IMR-90 (cell line): ENCODE results near the gene ANTXRL. TPM values are rescaled to one million over a fixed set of nuclear protein-coding genes. Genes with fewer than 3 reads are reported as not detected.

Source experiments
- ATAC-seq: fragments of 200-7000 bp; cut with Tn5 transposase; 2 replicates; pipeline ENCODE4 v1.9.1; 2020; ENCODE audit warnings: low read depth, mild to moderate bottlenecking, moderate library complexity
- BruUV-seq: library from RNA; stranded (reverse); fragments of 400-500 nt; replicated peaks from 2 replicates; lab custom pipeline; 2021; lab: Mats Ljungman, UMichigan
- CTCF ChIA-PET: fragments of 300-600 bp; formaldehyde crosslinking; extraction: SDS; loops from one replicate; lab custom pipeline; 2021; ENCODE audit warnings: antibody characterized with exemption; lab: Yijun Ruan, JAX
- POLR2A ChIA-PET: fragments of 300-600 bp; sonication (Branson Sonifier 250); formaldehyde crosslinking; loops from one replicate; lab custom pipeline; 2022; ENCODE audit warnings: antibody characterized with exemption; ENCODE audit not compliant: unreplicated experiment; lab: Charles Lee
- DNase-seq: peaks from one replicate; pipeline ENCODE4 v3.0.0; 2013
- H2AFZ ChIP-seq: replicated peaks from 2 replicates; pipeline ENCODE3; 2013; ENCODE audit warnings: low read length, mild to moderate bottlenecking; ENCODE audit not compliant: poor library complexity
- H2AK5ac ChIP-seq: 2 replicates; pipeline ENCODE4 v1.6.1; 2013; ENCODE audit warnings: low read depth, low read length, inconsistent platforms
- H2AK9ac ChIP-seq: replicated peaks from 2 replicates; pipeline ENCODE3; 2013; ENCODE audit warnings: mild to moderate bottlenecking, low read depth, low read length, moderate library complexity; ENCODE audit not compliant: poor library complexity
- H2BK120ac ChIP-seq: 2 replicates; pipeline ENCODE4 v1.6.1; 2013; ENCODE audit warnings: low read depth, low read length, inconsistent platforms
- H2BK15ac ChIP-seq: 3 replicates; pipeline ENCODE4 v1.6.1; 2013; ENCODE audit warnings: low read depth, low read length, inconsistent platforms
- H2BK20ac ChIP-seq: 2 replicates; pipeline ENCODE4 v1.6.1; 2013; ENCODE audit warnings: low read depth, mild to moderate bottlenecking, inconsistent platforms, low read length, moderate library complexity
- H2BK5ac ChIP-seq: 2 replicates; pipeline ENCODE4 v1.6.1; 2013; ENCODE audit warnings: mild to moderate bottlenecking, low read depth, low read length, inconsistent platforms; ENCODE audit not compliant: poor library complexity, severe bottlenecking
- H3K14ac ChIP-seq: replicated peaks from 2 replicates; pipeline ENCODE4 v1.6.1; 2013; ENCODE audit warnings: low read depth, low read length, inconsistent platforms
- H3K18ac ChIP-seq: 2 replicates; pipeline ENCODE4 v1.6.1; 2013; ENCODE audit warnings: low read depth, low read length, control low read depth
- H3K23ac ChIP-seq: 2 replicates; pipeline ENCODE4 v1.6.1; 2013; ENCODE audit warnings: low read depth, low read length, inconsistent platforms
- H3K27ac ChIP-seq: 2 replicates; pipeline ENCODE4 v1.5.1; 2013; ENCODE audit warnings: mild to moderate bottlenecking, control low read depth, low read length; ENCODE audit not compliant: insufficient read depth
- H3K27me3 ChIP-seq: 2 replicates; pipeline ENCODE4 v1.6.1; 2013; ENCODE audit warnings: low read length; ENCODE audit not compliant: control insufficient read depth, insufficient read depth
- H3K36me3 ChIP-seq: 2 replicates; pipeline ENCODE4 v1.6.1; 2013; ENCODE audit warnings: low read length, mixed read lengths; ENCODE audit not compliant: control insufficient read depth, insufficient read depth
- H3K4ac ChIP-seq: 2 replicates; pipeline ENCODE4 v1.6.1; 2013; ENCODE audit warnings: low read depth, low read length, inconsistent platforms
- H3K4me1 ChIP-seq: 2 replicates; pipeline ENCODE4 v1.6.1; 2013; ENCODE audit warnings: low read length, mixed read lengths; ENCODE audit not compliant: control insufficient read depth, insufficient read depth
- H3K4me2 ChIP-seq: 2 replicates; pipeline ENCODE4 v1.6.1; 2013; ENCODE audit warnings: low read depth, mild to moderate bottlenecking, control low read depth, low read length, moderate library complexity
- H3K4me3 ChIP-seq: 2 replicates; pipeline ENCODE4 v1.5.1; 2013; ENCODE audit warnings: low read depth, mild to moderate bottlenecking, control low read depth, low read length, moderate library complexity; ENCODE audit not compliant: insufficient read depth
- H3K56ac ChIP-seq: 2 replicates; pipeline ENCODE4 v1.6.1; 2013; ENCODE audit warnings: low read length, inconsistent platforms; ENCODE audit not compliant: insufficient read depth; ENCODE audit errors: extremely low read depth
- H3K79me1 ChIP-seq, 2 experiments: 2 replicates each; pipeline ENCODE4 v1.6.1; 2013; ENCODE audit warnings: low read length in 2 of 2, inconsistent platforms in 1 of 2, low read depth in 1 of 2
- H3K9ac ChIP-seq: 2 replicates; pipeline ENCODE4 v1.6.1; 2013; ENCODE audit warnings: low read depth, low read length, control low read depth
- H3K9me1 ChIP-seq: 2 replicates; pipeline ENCODE4 v1.6.1; 2013; ENCODE audit warnings: low read length, inconsistent platforms; ENCODE audit not compliant: insufficient read depth
- H3K9me3 ChIP-seq: 2 replicates; pipeline ENCODE4 v1.6.1; 2013; ENCODE audit warnings: low read length; ENCODE audit not compliant: control insufficient read depth, insufficient read depth
- H4K20me1 ChIP-seq: 2 replicates; pipeline ENCODE4 v1.6.1; 2013; ENCODE audit warnings: low read length, inconsistent platforms; ENCODE audit not compliant: insufficient read depth
- H4K5ac ChIP-seq: 2 replicates; pipeline ENCODE4 v1.6.1; 2013; ENCODE audit warnings: mild to moderate bottlenecking, low read depth, low read length, control low read depth
- H4K8ac ChIP-seq, 2 experiments: 2 replicates each; pipeline ENCODE4 v1.6.1; 2013; ENCODE audit warnings: low read depth in 2 of 2, low read length in 2 of 2, control low read depth in 1 of 2, inconsistent platforms in 1 of 2
- H4K91ac ChIP-seq: 2 replicates; pipeline ENCODE4 v1.6.1; 2013; ENCODE audit warnings: low read depth, low read length, inconsistent platforms; ENCODE audit not compliant: insufficient read depth
- BHLHE40 ChIP-seq: fragments of 150-350 bp; IDR thresholded peaks from 2 replicates; pipeline ENCODE4 v1.6.1; 2016; ENCODE audit warnings: mild to moderate bottlenecking, low read depth, low read length
- CEBPB ChIP-seq: IDR thresholded peaks from 2 replicates; pipeline ENCODE4 v1.6.1; 2012; ENCODE audit warnings: low read depth, low read length, improper control_type of control experiment
- CHD1 ChIP-seq: IDR thresholded peaks from 2 replicates; pipeline ENCODE4 v1.6.1; 2012; ENCODE audit warnings: low read depth, low read length, improper control_type of control experiment
- CTCF ChIP-seq: conservative IDR thresholded peaks from 2 replicates; pipeline ENCODE4 v1.5.1; 2012; ENCODE audit warnings: mild to moderate bottlenecking, low read depth, low read length, improper control_type of control experiment
- ELK1 ChIP-seq: fragments of 150-350 bp; IDR thresholded peaks from 2 replicates; pipeline ENCODE4 v1.6.1; 2016; ENCODE audit warnings: low read depth, mild to moderate bottlenecking, low read length, moderate library complexity, borderline replicate concordance
- FOS ChIP-seq: fragments of 150-350 bp; IDR thresholded peaks from 2 replicates; pipeline ENCODE4 v1.6.1; 2016; ENCODE audit warnings: low read depth, low read length
- MAZ ChIP-seq: IDR thresholded peaks from 2 replicates; pipeline ENCODE4 v1.6.1; 2012; ENCODE audit warnings: low read depth, mild to moderate bottlenecking, low read length, improper control_type of control experiment, moderate library complexity, borderline replicate concordance
- MXI1 ChIP-seq: IDR thresholded peaks from 2 replicates; pipeline ENCODE4 v1.6.1; 2012; ENCODE audit warnings: low read depth, mild to moderate bottlenecking, low read length, moderate library complexity, borderline replicate concordance
- NFE2L2 ChIP-seq: fragments of 150-350 bp; IDR thresholded peaks from 2 replicates; pipeline ENCODE4 v1.6.1; 2016; ENCODE audit warnings: low read depth, mild to moderate bottlenecking, low read length
- POLR2A ChIP-seq: IDR thresholded peaks from 2 replicates; pipeline ENCODE4 v1.6.1; 2012; ENCODE audit warnings: mild to moderate bottlenecking, low read depth, low read length
- RAD21 ChIP-seq: IDR thresholded peaks from 2 replicates; pipeline ENCODE4 v1.6.1; 2012; ENCODE audit warnings: low read length, improper control_type of control experiment
- RCOR1 ChIP-seq: IDR thresholded peaks from 2 replicates; pipeline ENCODE4 v1.6.1; 2012; ENCODE audit warnings: mild to moderate bottlenecking, low read length, improper control_type of control experiment; ENCODE audit not compliant: insufficient replicate concordance
- RFX5 ChIP-seq: IDR thresholded peaks from 2 replicates; pipeline ENCODE4 v1.8.0; 2012; ENCODE audit warnings: low read depth, mild to moderate bottlenecking, low read length, moderate library complexity
- SMC3 ChIP-seq: fragments of 150-350 bp; IDR thresholded peaks from 2 replicates; pipeline ENCODE4 v1.6.1; 2016; ENCODE audit warnings: low read depth, mild to moderate bottlenecking, antibody characterized with exemption, low read length, moderate library complexity
- USF2 ChIP-seq: fragments of 150-350 bp; IDR thresholded peaks from 2 replicates; pipeline ENCODE4 v1.6.1; 2017; ENCODE audit warnings: mild to moderate bottlenecking, antibody characterized with exemption, low read length, low read depth
- WGBS, 2 experiments: methylation state at CpG; one replicate each; pipeline versions ENCODE4 v1.1.5 to v1.1.7; 2013; ENCODE audit warnings: missing lambda C conversion rate in 2 of 2; ENCODE audit not compliant: insufficient read length in 1 of 2; ENCODE audit errors: extremely low coverage in 2 of 2; 5-methylcytosine and 5-hydroxymethylcytosine counted together
- dilution Hi-C: fragments of 300-500 bp; cut with HindIII; formaldehyde crosslinking; loops from one replicate; pipeline ENCODE4 v1.14.3; 2018; ENCODE audit warnings: low sequenced_read_pairs; ENCODE audit not compliant: unreplicated experiment
- in situ Hi-C: fragments of 300-500 bp; cut with MboI; formaldehyde crosslinking; loops from 3 replicates; pipeline ENCODE4 v1.14.3; 2019; ENCODE audit warnings: low sequenced_read_pairs, inconsistent platforms, mixed read lengths
- intact Hi-C: fragments of 100-400 bp; cut with micrococcal nuclease; formaldehyde crosslinking; loops from 2 replicates; pipeline ENCODE4 v1.10.0; 2022
- polyA plus RNA-seq, 3 experiments: library from polyadenylated mRNA; depleted of rRNA; stranded (reverse); fragments of >200 nt; gene quantifications; 2 replicates each; pipeline ENCODE4 v1.2.3, GENCODE V29; 2012; ENCODE audit warnings: low replicate concordance in 1 of 3
- total RNA-seq: library from RNA; depleted of rRNA; stranded (reverse); fragments of >200 nt; gene quantifications from 2 replicates; pipeline ENCODE4 v1.2.3, GENCODE V29; 2012

The ANTXRL gene
- total and polyA plus RNA-seq, 2 of the 4 experiments (the other 2 are of a cell fraction): not detected

DNA sequence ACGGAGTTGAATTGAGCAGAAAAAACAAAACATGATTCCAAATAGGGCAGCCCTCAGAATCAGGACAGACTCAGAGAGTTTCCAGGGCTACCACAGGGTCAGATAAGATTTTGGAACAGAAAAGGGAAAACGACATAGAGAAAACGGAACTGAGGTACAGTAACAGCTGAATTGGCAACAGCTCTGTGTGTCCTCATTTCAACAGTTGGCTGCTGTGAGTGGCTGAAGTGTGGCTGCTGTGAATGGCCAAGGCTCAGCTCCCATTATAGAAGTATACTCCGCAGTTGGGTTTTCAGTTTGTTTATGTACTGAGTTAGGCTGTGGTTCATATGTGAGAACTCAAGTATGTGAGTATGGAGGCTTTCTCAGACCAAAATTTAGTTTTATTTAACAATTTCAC is 32.0 kb downstream of the ANTXRL start:
- ChIA-PET POLR2A (no interaction called here), CTCF (no interaction called here)
- peak overlapping the region; percentile 63 for H2BK20ac ChIP-seq
- intact Hi-C loops (loop anchor here (5.0 kb wide), 1 partner anchor 81 kb away; no protein-coding TSS in a partner anchor), dilution Hi-C loops (no loop called here), in situ Hi-C loops (no loop called here)
- ATAC-seq: no peak
- H2AK9ac ChIP-seq: no peak overlapping the region
- no peaks in the 10 kb centered on the region for H3K36me3 ChIP-seq
- H3K18ac ChIP-seq: peak overlapping the region; percentile 37; the same call in 1 of the 2 replicates
- H3K4me2 ChIP-seq: no peak overlapping the region
- no peak overlapping the region for H3K4me3 ChIP-seq
- H2BK15ac ChIP-seq: peak overlapping the region; percentile 37; the same call in 1 of the 3 replicates
- H3K14ac ChIP-seq: 0 out of 2 replicates have a peak overlapping the region, but pooled peaks have one; percentile 30
- no peak overlapping the region for H3K56ac ChIP-seq
- H2AFZ ChIP-seq: no peak overlapping the region
- peak overlapping the region; percentile 38; the same call in 1 of the 2 replicates for H2AK5ac ChIP-seq
- H3K9me3 ChIP-seq: no peaks in the 10 kb centered on the region
- no peak overlapping the region for H3K27ac ChIP-seq
- H3K4ac ChIP-seq: peak overlapping the region; percentile 63
- 0 out of 2 replicates have a peak overlapping the region, but pooled peaks have one; percentile 44 for H3K23ac ChIP-seq
- peaks cover 25% of the 10 kb centered on the region for H3K4me1 ChIP-seq
- no peak overlapping the region for H4K5ac ChIP-seq
- WGBS, 2 experiments: no CpG with 5 or more reads among the region's 4 CpGs
- no peaks in the 10 kb centered on the region for H3K79me1 ChIP-seq
- no peaks in the 10 kb centered on the region for H4K20me1 ChIP-seq
- TF ChIP-seq FOS: no peak
- no peak for TF ChIP-seq RFX5
- no peak for TF ChIP-seq SMC3
- no peak for TF ChIP-seq ELK1
- no peak for TF ChIP-seq CHD1
- no peak for TF ChIP-seq NFE2L2
- TF ChIP-seq MXI1: no peak
- TF ChIP-seq BHLHE40: no peak
- no peak for TF ChIP-seq RAD21
- TF ChIP-seq MAZ: no peak
- TF ChIP-seq USF2: no peak
- TF ChIP-seq POLR2A: no peak
- no peak for TF ChIP-seq RCOR1
- no peak for TF ChIP-seq CTCF
- no peak for TF ChIP-seq CEBPB
- DNase-seq: no peak
- no peaks in the 10 kb centered on the region for H3K27me3 ChIP-seq
- H3K9me1 ChIP-seq: peaks cover 17% of the 10 kb centered on the region
- peak overlapping the region; percentile 68; the same call in 1 of the 2 replicates for H4K91ac ChIP-seq
- H2BK120ac ChIP-seq: peak overlapping the region; percentile 71
- H4K8ac ChIP-seq: no peak overlapping the region; a peak in 1 of 4 replicates
- no peak overlapping the region for H2BK5ac ChIP-seq
- no peak overlapping the region for H3K9ac ChIP-seq
- BruUV-seq: no TSS peak
